ENCODE measurements around the gene SVOP.

Gene SVOP

GRCh38 chr12:108928695-108929094 is 92.2 kb downstream of the SVOP start:
- DNase-seq = no peak

DNA sequence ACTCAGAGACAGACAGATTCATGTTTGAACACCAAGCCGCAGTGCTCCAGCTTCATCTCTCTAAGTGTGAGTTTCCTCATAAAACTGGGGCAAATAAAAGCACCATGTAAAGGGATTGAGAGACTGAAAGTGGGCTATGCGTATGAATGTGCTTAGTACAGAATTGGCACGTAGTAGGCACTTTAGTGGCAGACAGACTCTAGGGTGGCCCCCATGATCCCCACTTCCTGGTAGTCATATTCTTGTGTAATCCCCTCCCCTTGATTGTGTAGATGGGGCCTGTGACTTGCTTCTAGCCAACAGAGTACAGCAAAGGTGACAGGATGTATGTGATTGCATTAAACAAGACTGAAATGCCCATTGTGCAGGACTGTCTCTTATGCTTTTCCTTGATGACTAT is 98.0 kb downstream of the SVOP start:
- DNase-seq = no peak

DNA sequence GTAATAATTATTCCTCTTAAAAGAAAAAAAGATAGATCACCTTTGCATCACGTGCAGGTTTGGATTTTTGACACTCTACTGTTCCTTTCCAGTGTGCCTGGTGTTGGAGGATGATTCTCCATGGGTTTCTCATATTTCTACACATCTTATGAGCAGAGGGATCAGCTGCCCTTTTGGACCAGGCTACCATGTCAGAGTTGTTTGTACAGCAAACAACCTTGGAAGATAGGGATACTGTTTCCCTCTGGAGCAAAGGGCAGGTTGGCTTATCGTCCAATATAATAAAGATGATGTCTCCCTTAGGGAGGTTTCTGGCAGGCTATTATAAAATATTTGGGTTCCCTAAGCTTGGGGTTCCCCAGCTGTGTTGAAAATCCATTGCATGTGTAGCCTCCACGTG is 98.9 kb downstream of the SVOP start:
- DNase-seq = no peak

DNA sequence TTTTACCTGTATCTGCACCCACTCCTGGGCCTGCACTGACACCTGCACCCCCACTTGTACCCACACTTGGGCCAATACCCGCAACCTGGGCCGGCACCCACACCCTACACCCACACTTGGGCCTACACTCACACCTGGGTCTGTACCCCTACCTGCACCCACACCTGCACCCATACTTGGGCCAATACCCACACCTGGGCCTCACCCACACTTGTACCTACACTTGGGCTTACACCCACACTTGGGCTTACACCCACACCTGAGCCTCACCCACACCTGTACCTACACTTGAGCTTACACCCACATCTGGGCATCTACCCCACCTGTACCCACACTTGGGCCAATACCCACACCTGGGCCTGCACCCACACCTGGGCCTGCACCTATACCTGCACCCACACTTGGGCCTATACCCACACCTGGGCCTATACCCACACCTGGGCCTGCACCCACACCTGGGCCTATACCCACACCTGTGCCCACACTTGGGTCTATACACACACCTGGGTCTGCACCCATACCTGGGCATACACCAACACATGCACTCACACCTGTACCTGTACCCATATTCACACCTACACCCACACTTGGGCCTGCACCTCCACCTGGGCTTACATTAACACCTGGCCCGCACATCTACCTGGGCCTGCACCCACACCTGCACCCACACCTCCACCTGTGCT is 101.8 kb downstream of the SVOP start:
- no peak for DNase-seq

- no peak for DNase-seq
Observed at GRCh38 chr12:108918206-108918605, 102.7 kb downstream of the SVOP start.

DNA sequence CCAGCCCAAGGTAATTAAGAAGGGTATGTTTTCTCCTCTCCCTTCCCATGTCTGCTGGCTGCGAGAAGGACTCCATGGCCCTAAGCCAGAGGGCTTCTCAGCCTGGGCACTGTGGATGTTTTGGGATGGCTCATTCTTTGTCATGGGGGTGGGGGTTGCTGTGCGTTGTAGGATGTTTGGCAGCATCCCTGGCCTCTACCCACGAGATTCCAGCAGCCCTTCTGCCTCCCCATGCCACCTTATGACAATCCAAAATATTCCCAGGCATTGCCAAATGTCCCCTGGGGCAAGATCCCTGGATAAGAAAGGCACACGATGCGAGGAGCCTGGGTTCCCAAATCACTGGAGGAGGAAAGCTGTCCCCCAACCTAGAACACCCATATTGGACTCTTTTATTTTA is 104.5 kb downstream of the SVOP start:
- no peak for DNase-seq

DNA sequence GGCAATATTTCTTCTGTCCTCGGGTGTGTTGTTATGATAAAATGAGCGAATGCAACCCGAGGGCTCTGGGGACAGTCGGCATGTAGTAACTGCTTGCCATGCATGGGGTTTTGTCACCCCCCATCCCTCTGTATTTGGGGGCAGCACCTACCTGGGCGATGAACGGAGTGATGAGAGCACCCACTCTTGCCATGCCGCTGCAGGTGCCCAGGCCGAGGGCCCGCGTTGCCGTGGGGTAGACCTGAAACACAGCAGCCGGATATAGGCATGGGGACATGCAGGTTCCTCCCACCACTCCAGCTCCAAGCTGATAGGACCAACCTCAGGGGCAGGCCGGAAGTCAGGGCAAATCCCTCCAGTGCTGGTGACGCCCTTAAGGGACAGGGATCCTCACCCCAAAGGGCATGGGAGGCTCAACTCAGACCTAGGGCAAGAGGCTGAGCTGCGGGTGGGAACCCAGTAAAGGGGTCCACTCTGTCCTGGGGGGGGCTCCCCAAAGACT is 105.2 kb downstream of the SVOP start:
- no peak for DNase-seq

DNA sequence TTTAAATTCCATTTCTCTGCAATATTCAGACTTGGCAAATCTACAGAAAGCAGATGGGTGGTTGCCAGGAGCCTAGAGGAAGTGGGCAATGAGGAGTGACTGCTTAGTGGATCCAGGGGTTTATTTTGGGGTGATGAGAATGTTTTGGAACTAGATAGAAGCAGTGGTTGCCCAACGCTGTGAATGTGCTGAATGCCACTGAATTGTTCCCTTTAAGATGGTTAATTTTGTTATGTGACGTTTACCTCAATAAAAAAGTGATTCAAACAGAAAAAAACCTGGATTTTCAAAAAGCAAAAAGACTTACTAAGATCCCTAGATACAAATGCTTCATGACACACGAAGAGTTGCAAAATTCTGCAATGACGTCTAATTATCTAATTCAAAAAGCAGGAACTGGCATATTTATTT is 106.7 kb downstream of the SVOP start:
- DNase-seq = no peak

DNA sequence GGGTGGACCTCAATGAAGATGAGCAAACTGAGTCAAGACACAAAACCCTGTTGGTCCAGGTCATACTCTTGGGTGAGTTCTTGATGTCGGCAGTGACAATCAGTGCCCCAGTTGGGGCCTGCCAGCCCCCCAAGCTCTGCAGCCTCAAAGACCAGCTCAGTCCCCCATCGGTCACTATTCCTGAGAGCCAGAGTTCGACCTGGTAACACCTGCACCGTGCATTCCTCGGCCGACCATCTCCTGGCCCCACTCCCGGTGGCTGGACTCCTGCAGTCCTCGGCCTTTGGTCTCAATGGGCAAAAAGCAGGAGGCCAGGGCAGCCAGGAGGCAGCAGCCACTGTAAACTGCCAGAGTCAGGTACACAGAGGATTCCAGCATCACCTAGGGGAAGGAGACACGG is 108.5 kb downstream of the SVOP start:
- DNase-seq = no peak

DNA sequence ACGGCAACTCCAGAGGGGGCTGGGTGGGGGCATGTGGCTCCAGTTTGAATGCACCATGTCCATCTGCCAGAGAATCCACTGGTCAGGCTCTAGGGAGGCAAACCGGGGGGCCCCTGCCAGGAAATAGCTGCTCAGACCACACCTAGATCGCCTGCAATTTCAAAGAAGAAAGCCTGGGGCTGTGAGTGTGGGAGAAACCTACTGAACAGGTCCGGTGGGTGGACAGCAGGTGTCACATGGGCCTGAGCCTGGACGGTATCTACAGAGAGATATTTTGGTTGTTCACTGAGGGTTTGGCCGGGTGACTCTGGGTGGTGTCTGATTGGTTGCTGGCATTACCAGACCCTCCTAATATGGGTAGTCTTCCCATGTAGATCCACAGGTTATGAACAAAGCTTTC is 109.0 kb downstream of the SVOP start:
- DNase-seq = no peak

- DNase-seq = no peak
Observed at GRCh38 chr12:108910336-108910735, 110.5 kb downstream of the SVOP start.

GRCh38 chr12:108907839-108908351 is 113.0 kb downstream of the SVOP start:
- no peak for DNase-seq

GRCh38 chr12:108906971-108907370 is 113.9 kb downstream of the SVOP start:
- no peak for DNase-seq

DNA sequence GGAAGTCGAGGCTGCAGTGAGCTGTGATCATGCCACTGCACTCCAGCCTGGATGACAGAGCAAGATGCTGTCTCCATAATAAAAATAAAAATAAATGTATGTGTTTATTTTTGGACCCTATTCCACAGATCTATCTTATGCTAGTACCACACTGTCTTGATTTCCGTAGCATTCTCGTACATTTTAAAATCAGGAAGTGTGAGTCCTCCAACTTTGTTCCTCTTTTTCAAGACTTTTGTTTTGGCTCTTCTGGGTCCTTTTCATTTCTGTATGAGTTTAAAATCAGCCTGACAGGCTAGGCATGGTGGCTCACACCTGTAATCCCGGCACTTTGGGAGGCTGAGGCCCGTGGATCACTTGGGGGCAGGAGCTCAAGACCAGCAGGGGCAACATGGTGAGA is 115.1 kb downstream of the SVOP start:
- no peak for DNase-seq

DNA sequence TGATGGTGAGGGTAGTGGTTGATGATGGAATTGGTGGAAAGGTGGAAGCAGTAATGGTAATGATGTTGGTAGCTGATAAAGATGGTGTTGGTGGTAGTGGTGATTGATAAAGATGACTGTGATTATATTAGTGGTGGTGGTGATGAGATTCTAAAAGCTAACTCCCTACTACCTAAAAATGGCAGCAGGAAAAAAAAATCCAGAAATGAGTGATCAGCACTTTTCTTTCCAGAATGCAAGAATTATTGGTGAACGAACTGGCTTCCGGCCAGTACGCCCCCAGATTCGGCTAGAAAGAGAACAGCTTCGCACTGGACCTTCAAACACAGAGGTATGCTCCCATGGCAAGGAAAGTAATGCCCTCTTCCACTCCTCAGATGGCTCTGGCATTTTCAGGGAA is 121.7 kb downstream of the SVOP start:
- no peak for DNase-seq

- DNase-seq = no peak
Observed at GRCh38 chr12:108896817-108897216, 124.1 kb downstream of the SVOP start.

DNA sequence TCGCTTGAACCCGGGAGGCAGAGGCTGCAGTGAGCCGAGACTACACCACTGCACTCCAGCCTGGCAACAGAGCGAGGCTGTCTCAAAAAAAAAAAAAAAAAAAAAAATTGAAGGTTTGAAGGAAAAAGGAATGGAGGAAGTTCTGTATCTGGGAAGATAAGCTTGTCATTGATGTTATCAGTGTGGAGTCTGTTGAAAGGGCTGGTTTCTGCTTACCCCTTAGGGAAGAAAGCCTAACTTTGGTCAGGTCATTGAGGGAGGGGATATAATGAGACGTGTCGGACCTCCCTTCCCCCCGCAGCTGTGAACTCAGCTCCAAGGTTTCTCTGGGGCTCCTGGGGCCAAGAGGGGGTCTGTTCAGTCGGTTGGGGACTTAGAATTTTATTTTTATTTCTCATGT is 124.5 kb downstream of the SVOP start:
- DNase-seq = no peak

GRCh38 chr12:108895220-108895802 is 125.6 kb downstream of the SVOP start:
- DNase-seq = no peak

DNA sequence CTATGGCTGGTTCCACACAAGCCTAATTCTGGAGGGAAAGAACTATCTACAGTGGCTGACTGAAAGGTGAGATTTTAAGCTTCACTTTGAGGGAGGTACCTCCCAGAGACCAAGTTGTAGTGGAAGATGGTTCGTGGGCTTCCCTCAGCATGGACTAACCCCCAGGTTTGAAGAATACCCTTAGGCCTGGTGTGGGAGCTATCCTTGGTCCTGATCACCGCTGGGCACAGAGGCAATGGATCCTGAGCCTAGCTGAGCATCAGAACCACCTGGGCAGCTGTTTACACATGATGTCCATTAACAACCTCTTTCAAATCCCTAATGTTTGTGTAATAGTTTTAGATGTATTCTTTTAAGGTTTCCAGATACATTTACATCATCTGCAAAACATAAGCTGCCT is 130.7 kb downstream of the SVOP start:
- no peak for DNase-seq

DNA sequence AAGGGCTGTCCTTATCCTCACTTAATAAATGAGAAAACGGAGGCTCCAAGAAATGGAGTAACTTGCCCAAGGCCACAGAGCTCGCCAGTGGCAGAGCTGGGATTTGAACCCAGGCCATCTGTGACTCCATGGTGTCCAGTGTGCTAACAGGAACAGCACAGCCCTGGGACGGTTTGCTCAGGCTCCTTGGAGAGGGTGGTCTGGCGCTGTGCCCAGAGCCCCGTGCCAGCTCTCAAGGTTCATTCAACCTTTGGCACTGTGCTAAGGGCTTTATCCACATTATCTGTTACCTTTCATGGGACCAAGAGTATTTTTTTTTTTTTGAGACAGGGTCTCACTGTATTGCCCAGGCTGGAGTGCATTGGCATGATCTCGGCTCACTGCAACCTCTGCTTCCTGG is 132.8 kb downstream of the SVOP start:
- no peak for DNase-seq

DNA sequence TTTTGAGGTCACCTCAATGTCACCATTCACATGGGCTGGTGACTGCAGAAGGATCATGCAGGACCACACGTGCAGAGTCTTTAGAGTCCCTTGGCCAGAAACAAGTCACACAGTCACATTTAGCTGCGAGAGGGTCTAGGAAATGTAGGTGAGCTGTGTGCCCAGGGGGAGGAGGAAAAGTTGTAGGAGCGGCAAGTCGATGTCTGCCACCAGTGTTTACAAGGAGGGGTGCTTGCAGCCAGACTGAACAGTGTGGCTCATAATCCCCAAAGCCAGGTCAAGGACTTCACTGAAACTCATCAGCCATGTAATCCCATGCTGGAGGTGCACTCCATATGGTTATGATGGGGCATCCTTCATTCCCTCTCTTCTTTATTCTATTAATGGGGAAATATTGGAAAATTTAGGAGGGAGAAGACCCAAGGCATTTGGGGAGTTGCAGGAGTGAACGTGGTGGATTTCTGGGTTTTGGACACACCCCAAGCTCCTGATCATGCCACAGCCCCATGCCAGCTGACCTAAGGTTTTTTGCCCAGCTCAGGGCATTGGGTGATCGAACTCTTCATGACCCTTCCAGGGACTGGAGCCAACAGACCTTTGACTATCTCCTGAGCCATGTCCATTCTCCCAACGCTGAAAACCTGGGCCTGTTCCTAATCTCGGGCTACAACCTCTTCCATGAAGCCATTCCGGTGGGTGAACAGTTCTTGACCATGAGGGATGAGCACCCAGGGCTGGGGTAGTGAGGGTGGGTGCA is 133.8 kb downstream of the SVOP start:
- no peak for DNase-seq

DNA sequence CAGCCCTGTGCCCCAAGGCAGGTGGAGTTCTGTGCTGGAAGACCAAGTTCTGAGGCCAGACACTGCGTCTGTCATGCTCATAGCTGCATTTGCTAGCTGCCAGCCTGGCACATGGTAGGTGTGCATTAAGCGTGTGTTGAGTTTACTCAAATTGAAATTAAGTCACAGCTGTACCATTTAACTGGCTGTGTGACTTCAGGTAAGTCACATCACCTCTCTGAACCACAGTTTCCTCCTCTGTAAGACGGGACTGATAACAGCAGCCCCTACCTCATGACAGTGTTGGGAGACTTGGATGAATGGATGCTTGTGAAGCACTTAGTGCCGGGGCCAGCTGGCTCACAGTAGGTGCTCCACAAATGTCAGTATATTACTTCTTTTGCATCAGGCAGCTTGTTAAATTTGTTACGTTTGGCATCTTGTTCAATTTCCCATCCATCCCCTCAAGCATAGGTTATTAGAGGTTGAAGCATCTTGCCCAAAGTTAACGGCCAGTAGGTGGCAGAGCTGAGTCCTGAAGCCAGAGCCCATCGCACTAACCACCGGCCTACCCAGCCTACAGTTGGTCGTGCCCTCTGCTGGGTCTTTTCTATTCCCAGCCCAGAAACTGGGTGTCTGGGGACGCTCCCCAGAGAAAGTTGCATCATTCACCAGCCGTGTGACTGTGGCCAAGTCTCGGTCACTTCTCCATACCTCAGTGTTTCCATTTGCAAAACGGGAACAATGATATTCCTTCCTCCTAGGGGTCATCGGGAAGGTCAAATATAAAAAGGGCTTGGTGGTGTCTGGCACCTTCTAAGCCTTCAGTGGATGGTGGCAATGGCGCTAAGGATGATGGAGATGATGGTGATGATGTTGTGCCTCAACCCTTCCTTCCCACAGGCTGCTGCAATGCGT is 136.5 kb downstream of the SVOP start:
- DNase-seq = peak; percentile 19

GRCh38 chr12:108881953-108882352 is 138.9 kb downstream of the SVOP start:
- no peak for DNase-seq
